CD4-positive, alpha-beta T cell treated with Interleukin-4 for 4 hours (primary cell): ENCODE measurements around the gene MBNL1.

ENCODE experiments used
- DNase-seq: peaks from one replicate; pipeline ENCODE4 v3.0.0-alpha.2; 2020

Gene MBNL1

GRCh38 chr3:152299249-152299976, 30.7 kb downstream of the MBNL1 start:
- DNase-seq: no peak

- no peak for DNase-seq
Measured at GRCh38 chr3:152300029-152300731, 31.5 kb downstream of the MBNL1 start.

- no peak for DNase-seq
Measured at GRCh38 chr3:152301745-152302181, 33.0 kb downstream of the MBNL1 start.

GRCh38 chr3:152302521-152303021, 33.8 kb downstream of the MBNL1 start:
- peak; percentile 66 for DNase-seq

GRCh38 chr3:152304160-152304559, 35.4 kb downstream of the MBNL1 start:
- no peak for DNase-seq

- no peak for DNase-seq
Measured at GRCh38 chr3:152305075-152305474, 36.3 kb downstream of the MBNL1 start.

GRCh38 chr3:152307829-152308474, 39.2 kb downstream of the MBNL1 start:
- peak; percentile 54 for DNase-seq

- DNase-seq: no peak
Measured at GRCh38 chr3:152308475-152308844, 39.7 kb downstream of the MBNL1 start.

GRCh38 chr3:152309031-152309430, 40.3 kb downstream of the MBNL1 start:
- no peak for DNase-seq

- peak; percentile 71 for DNase-seq
Measured at GRCh38 chr3:152309535-152310307, 41.0 kb downstream of the MBNL1 start.

GRCh38 chr3:152313430-152313829, 44.7 kb downstream of the MBNL1 start:
- no peak for DNase-seq

- no peak for DNase-seq
Measured at GRCh38 chr3:152313914-152314313, 45.2 kb downstream of the MBNL1 start.

GRCh38 chr3:152314677-152315353, 46.1 kb downstream of the MBNL1 start:
- DNase-seq: no peak

- DNase-seq: no peak
Measured at GRCh38 chr3:152315623-152316022, 46.9 kb downstream of the MBNL1 start.

GRCh38 chr3:152316318-152316717, 47.6 kb downstream of the MBNL1 start:
- DNase-seq: no peak

GRCh38 chr3:152317184-152317583, 48.5 kb downstream of the MBNL1 start:
- no peak for DNase-seq

- peak; percentile 62 for DNase-seq
Measured at GRCh38 chr3:152317956-152318355, 49.2 kb downstream of the MBNL1 start.

GRCh38 chr3:152318512-152318911, 49.8 kb downstream of the MBNL1 start:
- no peak for DNase-seq

GRCh38 chr3:152319256-152319655, 50.5 kb downstream of the MBNL1 start:
- DNase-seq: no peak

GRCh38 chr3:152319831-152320617, 51.3 kb downstream of the MBNL1 start:
- no peak for DNase-seq

- DNase-seq: no peak
Measured at GRCh38 chr3:152321200-152321954, 52.6 kb downstream of the MBNL1 start.
